ENCODE results near the gene SERPINA1.

DNA sequence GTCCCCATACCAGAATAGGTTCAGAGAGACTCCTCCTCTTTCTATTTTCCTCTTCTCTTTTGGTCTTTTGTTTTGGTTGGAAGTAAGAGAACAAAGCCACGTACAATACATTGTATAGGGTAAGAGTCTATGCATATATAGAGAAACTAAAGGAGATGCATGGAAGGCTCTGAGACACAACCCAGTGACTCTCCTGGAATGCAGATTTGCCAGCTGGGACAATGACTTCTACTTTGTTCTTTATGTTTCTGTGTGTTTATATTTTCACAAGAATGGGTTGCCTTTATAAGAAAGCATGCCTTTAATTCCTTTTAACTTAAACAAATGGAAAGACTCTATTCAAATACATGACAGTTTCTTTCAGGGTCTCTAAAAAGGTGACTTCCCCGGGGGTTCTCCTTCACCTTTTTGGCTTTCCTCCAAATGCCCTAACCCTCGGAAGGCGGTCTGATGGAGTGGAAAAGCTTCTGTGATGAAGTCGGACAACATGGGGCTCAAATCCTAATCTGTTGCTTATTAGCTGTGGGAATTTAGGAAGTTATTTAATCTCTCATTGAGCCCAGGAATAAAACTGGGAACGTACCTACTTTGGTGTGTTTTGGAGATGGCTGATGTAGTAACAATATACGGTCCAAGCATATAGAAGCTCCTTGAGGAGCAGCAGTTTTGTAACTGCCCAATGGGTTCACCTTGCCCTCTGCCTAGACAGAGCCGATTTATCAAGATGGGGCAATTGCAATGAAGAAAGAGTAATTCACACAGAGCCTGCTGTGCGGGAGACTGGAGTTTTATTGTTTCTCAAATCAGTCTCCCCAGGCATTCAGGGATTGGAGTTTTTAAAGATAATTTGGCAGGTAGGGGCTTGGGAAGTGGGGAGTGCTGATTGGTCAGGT lies 9.1 kb upstream of the SERPINA1 start:
- TF ChIP-seq CTCF (IDR thresholded peaks at IDR 0.05) (no peak), POLR2AphosphoS5 (IDR thresholded peaks at IDR 0.05) (no peak)
